SIG-M5 (cell line): ENCODE data around the gene CDAN1.
"Not testable (repeated sequence)": the region's sequence is repeated elsewhere in the genome, so short reads cannot be mapped to it uniquely, and the experiment has no call there.

Source experiments
- DNase-seq: peaks from one replicate; lab custom pipeline; 2025; lab: John Stamatoyannopoulos, UW

CDAN1 gene

GRCh38 chr15:42736793-42737528 is at the start of gene CDAN1:
Gene CDAN1, minus strand, starts transcription at chr15:42737128. Its CDS starts 26 bp downstream, at chr15:42737102.
- peak; percentile 12 for DNase-seq

- no peak for DNase-seq
These were observed 48.6 kb upstream of the CDAN1 start for GRCh38 chr15:42785569-42785968.

- DNase-seq = no peak
These were observed 47.8 kb upstream of the CDAN1 start for GRCh38 chr15:42784705-42785104.

GRCh38 chr15:42782716-42783115 is 45.8 kb upstream of the CDAN1 start:
- DNase-seq = no peak

- DNase-seq = no peak
These were observed 38.5 kb upstream of the CDAN1 start for GRCh38 chr15:42775416-42775815.

GRCh38 chr15:42772901-42773300 is 36.0 kb upstream of the CDAN1 start:
- no peak for DNase-seq

GRCh38 chr15:42772144-42772543 is 35.2 kb upstream of the CDAN1 start:
- no peak for DNase-seq

- DNase-seq = not testable (repeated sequence)
These were observed 29.2 kb upstream of the CDAN1 start for GRCh38 chr15:42766109-42766508.

GRCh38 chr15:42764154-42764731 is 27.3 kb upstream of the CDAN1 start:
- not testable (repeated sequence) for DNase-seq

GRCh38 chr15:42761813-42762212 is 24.9 kb upstream of the CDAN1 start:
- DNase-seq = not testable (repeated sequence)

GRCh38 chr15:42760759-42761158 is 23.8 kb upstream of the CDAN1 start:
- no peak for DNase-seq

- no peak for DNase-seq
These were observed 22.2 kb upstream of the CDAN1 start for GRCh38 chr15:42759093-42759492.

GRCh38 chr15:42750306-42750705 is 13.4 kb upstream of the CDAN1 start:
- DNase-seq = no peak

GRCh38 chr15:42749266-42749665 is 12.3 kb upstream of the CDAN1 start:
- DNase-seq = no peak

- no peak for DNase-seq
These were observed 7.3 kb upstream of the CDAN1 start for GRCh38 chr15:42744195-42744594.

GRCh38 chr15:42742149-42742548 is 5.2 kb upstream of the CDAN1 start:
- DNase-seq = no peak

- DNase-seq = no peak
These were observed 4.8 kb upstream of the CDAN1 start for GRCh38 chr15:42741710-42742109.

GRCh38 chr15:42737529-42738328 is 801 bp upstream of the CDAN1 start:
- no peak for DNase-seq

- no peak for DNase-seq
These were observed 643 bp downstream of the CDAN1 start for GRCh38 chr15:42736178-42736792.

GRCh38 chr15:42735382-42736165 is 1.4 kb downstream of the CDAN1 start:
- DNase-seq = no peak

- no peak for DNase-seq
These were observed 2.8 kb downstream of the CDAN1 start for GRCh38 chr15:42734076-42734672.
